HEK293 (cell line): ENCODE measurements around the gene RER1.

Experiments
- ZNF248 ChIP-seq: fragments of 450-650 bp; formaldehyde crosslinking; IDR thresholded peaks from 2 replicates; pipeline ENCODE4 v1.5.1; 2017; ENCODE audit warnings: missing biosample characterization, missing genetic modification characterization
- ZNF423 ChIP-seq: fragments of 450-650 bp; formaldehyde crosslinking; IDR thresholded peaks from 2 replicates; pipeline ENCODE4 v1.5.1; 2016; ENCODE audit warnings: missing biosample characterization, missing genetic modification characterization
- ZNF510 ChIP-seq: fragments of 450-650 bp; formaldehyde crosslinking; IDR thresholded peaks from 2 replicates; pipeline ENCODE4 v1.5.1; 2018; ENCODE audit warnings: mild to moderate bottlenecking, missing genetic modification characterization, missing biosample characterization; ENCODE audit not compliant: insufficient replicate concordance
- ZNF626 ChIP-seq: fragments of 450-650 bp; sonication (Bioruptor Pico); formaldehyde crosslinking; IDR thresholded peaks from 2 replicates; pipeline ENCODE4 v1.5.1; 2018; ENCODE audit warnings: missing biosample characterization, missing genetic modification characterization, inconsistent platforms

GRCh38 chr1:2412395-2412772 is 20.7 kb downstream of the RER1 start, which contains the start of gene PEX10:
- no peak for TF ChIP-seq ZNF510 (tag by site-specific recombination)
- no peak for TF ChIP-seq ZNF626 (tag by site-specific recombination)
- no peak for TF ChIP-seq ZNF248 (tag by site-specific recombination)
- TF ChIP-seq ZNF423: no peak
